AG08395 (cell line): Measurements from ENCODE around the gene SF3A1.

Experiments used
- DNase-seq: peaks from one replicate; pipeline ENCODE4 v3.0.0; 2012; ENCODE audit warnings: mixed read lengths, low spot score

The SF3A1 gene

DNA sequence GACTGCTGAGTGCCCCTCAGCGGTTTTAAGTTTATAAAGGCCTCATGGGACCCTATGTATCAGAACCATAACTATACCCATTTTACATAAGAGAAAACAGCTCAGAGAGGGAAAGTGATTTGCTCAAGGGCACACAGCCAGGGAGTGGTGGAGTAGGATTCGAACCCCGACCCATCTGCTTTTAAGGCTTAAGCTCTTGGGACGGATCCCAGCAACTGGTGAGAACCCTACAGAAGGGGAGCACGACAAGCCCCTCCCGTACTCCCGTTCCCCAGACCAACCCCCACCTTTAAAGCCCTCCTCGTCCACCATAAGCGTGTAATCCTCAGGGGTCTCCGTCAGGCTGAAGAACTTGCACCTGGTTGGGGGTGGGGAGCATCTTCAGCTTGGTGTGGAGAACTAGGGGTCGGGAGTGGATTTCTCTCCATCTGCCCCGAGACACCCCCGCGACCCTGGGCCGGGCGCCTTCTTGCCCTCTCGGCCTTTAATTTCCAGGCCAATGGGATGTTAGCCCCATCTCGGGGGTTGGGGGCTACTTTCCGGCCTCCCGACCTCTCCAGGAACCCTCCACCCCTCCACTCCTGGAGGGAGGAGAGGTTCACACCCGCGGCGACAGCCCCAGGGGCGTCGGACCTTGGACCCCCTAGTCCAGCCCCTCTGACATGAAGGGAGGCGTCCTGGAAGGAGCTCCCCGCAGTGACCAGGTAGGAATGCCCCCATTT, 68.1 kb downstream of the SF3A1 start:
- no peak for DNase-seq

DNA sequence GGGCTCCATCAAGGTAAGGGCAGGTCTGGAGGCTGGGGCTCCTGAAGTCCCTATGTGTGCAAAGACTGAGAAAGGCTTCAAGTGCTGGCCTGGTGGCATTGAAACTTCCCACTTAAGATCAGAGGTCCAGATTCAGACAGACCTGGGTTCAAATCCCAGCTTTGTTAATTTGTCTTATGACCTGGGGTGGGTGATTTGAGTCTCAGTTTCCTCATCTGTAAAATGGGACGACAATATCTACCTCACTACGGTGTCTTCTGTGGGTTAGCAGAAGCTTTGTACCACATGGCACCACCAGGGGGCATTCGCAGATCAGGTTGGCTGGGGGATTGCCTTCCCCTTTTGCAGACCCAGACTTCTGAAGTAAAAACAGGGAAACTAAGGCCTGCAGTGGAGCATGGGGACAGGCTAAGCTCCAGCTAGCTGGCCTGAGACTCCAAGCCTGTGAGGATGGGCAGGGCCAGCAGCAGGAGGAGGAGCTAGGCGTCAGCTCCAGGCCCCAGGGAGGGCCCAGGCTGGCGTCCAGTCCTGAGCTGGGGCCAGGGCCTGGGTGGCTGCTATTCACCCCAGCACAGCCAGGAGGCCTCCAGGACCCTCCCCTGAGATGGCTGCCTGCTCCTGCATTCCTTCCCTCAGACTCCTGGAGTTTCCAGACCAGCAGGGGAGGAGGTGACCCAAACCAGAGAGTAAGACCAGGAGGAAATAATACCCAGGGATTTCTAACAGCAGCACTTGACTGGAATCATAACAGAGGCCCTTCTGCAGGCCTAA, 68.9 kb downstream of the SF3A1 start:
- peak; percentile 92 for DNase-seq

DNA sequence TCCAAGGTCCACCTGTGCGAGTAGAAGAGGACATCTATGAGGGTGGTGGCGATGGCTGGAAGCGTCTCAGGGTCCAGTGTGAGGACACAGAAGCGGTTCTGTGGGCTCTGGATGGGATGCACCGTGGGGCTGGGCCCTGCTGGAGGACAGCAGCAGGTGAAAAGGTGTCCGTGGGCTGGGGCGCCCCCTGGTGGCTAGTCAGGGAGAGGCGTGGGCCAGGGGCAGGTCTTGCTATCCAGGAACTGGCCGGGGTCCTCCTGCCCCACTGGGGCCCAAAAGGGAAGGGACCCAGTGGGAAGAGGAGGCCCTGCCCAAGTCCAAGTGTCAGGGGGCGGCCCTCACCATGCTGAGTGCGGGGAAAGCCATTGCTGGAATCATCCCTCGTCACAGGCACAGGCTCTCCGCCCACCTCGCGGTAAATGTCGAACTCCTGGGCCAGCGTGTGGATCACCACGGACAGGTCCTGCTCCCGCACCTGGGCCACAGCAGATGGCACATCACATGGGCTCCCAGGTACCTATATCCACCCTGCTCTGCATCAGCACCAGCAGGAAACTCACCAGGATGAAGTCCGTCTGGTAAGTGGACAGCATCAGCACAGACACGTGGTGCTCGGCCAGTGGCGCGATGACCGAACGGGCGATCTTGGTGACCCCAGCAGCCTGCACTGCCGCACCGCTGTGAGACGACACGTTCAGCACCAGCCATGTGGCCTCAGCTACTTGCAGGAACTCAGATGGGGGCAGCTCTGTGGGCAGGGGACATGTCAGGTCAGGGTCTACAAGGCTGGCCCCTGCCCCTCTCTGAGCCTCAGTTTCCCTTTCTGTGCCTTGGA, 69.7 kb downstream of the SF3A1 start:
- DNase-seq, result peak; percentile 50

- DNase-seq, result no peak
Observed at GRCh38 chr22:30286331-30286730, 70.4 kb downstream of the SF3A1 start.

GRCh38 chr22:30285846-30286200, 70.9 kb downstream of the SF3A1 start:
- no peak for DNase-seq

GRCh38 chr22:30285176-30285845, 71.4 kb downstream of the SF3A1 start:
- no peak for DNase-seq

- no peak for DNase-seq
Observed at GRCh38 chr22:30284666-30285065, 72.0 kb downstream of the SF3A1 start.

DNA sequence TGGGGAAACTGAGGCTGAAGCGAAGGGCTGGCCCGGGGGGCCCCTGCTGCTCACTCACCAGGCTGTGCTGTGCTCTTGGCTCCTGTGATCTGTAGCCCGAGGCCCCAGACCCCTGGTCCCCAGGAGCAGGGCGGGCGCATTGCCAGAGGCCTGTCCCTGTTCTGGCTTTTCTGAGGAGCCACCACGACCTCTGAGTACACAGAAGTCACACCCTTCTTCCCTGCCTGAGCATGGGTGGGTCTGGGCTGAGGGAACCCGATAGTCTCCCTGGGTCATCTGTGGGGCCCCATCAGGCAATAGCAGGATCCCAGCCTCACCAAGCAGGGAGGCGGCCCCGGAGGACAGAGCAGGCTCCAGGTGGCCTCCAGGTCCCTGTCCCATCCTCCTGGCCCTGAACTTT, 72.5 kb downstream of the SF3A1 start:
- DNase-seq, result no peak

DNA sequence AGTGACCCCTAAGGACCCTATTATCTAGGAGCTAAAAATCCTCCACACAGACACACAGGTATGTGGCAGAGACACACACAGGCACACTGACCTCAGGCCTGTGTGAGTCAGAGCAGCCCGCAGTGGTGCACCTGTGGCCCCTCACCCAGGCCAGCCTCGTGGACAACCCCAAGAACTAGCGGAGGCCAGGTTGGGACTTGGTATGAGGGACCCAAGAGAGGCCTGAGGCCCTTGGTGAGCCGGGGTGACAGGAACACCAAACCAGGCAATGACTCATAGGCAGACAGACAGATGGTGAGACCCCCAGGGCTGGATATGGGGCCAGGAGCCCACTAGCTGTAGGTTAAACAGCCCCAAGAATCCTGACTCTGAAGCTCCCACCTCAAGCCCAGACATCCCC, 73.4 kb downstream of the SF3A1 start:
- DNase-seq, result no peak

DNA sequence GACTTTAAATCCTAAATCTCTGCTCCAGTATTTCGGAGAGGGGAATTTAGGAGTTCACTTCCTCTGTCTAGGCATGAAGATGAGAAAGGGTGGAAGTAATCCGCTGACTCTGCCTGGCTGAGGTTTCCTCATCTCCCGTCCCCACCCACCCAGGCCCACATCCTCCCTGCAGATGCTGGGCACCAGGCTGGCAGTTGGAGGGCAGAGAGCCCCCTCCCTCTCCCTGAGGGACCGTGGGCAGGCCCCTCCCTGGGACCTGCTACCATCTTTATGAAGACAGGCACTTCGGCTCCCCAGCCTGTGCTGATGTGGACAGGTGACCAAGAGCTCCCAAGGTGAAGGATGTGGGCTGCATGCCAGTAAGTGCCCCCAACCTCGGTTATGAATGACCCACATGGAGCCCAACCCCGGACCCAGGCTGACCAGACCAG, 74.1 kb downstream of the SF3A1 start:
- DNase-seq, result no peak
